ENCODE data around the gene TCTN1.

- TF ChIP-seq ELK3 (CRISPR knock-in tag; IDR thresholded peaks at IDR 0.05) (no peak), CTCF (IDR thresholded peaks at IDR 0.05 in 2 of 3, conservative IDR thresholded peaks at IDR 0.05 in 1 of 3; ENCODE audit: insufficient read depth in 2 of 3, low read depth in 1 of 3, low read length in 3 of 3) (no peak), NR2C2 (CRISPR knock-in tag; IDR thresholded peaks at IDR 0.05) (no peak), NR2C2 (tag; IDR thresholded peaks at IDR 0.05) (no peak), TAF15 (IDR thresholded peaks at IDR 0.05; ENCODE audit: low read depth, low read length) (no peak), ZNF561 (CRISPR knock-in tag; conservative IDR thresholded peaks at IDR 0.05) (no peak), NUFIP1 (IDR thresholded peaks at IDR 0.05; ENCODE audit: partially characterized antibody) (no peak), MYC (IDR thresholded peaks at IDR 0.05; ENCODE audit: low read depth, low read length) (no peak), MYC (CRISPR knock-in tag; IDR thresholded peaks at IDR 0.05; ENCODE audit: borderline replicate concordance, low read depth) (no peak), ZNF407 (IDR thresholded peaks at IDR 0.05; ENCODE audit: low read depth) (no peak), ZNF24 (IDR thresholded peaks at IDR 0.05) (no peak)
These were observed 76.2 kb downstream of the TCTN1 start for GRCh38 chr12:110690127-110690430.
